HG03521 (cell line): ENCODE results near the gene MRTFB.
A peak's percentile ranks its signal among the peaks of the same experiment; 100 is the strongest.

Experiments
- ATAC-seq: cut with Tn5 transposase; IDR thresholded peaks from one replicate; pipeline ENCODE4 v1.9.1; 2021; ENCODE audit warnings: mild to moderate bottlenecking, moderate library complexity; ENCODE audit not compliant: unreplicated experiment

The MRTFB gene

GRCh38 chr16:14306485-14307058 lies 235.5 kb downstream of the MRTFB start:
- ATAC-seq = no peak

DNA sequence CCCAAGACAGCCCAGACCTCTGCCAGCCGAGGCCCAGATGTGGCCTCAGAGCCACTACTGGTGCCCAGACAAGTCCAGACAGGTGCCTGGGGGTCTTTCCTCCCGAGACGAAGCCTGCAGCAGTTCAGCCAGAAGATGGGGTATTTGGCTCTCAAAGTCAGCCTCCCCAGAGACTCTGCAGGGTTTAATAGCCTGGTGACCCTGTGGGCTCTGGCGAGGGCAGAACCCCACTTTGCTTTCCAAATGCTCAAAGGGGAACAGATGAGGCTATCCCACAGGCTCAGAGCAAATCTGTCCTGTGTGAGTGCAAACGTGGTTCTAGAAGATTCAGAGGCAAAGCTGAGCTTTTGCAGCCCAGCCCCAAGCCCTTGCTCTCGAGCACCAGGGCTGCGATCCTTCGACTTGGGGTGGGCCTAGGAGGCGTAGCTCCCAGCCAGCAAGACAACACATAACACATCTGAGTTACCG lies 236.0 kb downstream of the MRTFB start:
- no peak for ATAC-seq

- ATAC-seq = no peak
Observed at GRCh38 chr16:14307527-14308367, 236.6 kb downstream of the MRTFB start.

DNA sequence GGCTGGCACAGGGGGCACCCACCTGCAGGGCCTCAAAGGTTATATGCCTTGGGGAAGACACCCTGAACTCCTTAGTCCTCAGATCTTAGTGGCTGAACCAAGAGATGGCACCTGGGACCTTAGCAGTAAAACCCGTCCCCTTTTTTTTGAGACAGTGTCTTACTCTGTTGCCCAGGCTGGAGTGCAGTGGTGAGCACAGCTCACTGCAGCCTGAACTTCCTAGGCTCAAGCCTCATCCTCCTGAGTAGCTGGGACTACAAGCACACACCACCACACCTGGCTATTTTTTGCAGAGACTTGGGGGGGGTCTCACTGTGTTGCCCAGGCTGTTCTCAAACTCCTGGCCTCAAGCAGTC lies 237.2 kb downstream of the MRTFB start:
- no peak for ATAC-seq

GRCh38 chr16:14309001-14309886 lies 238.1 kb downstream of the MRTFB start:
- ATAC-seq = no peak

- ATAC-seq = no peak
Observed at GRCh38 chr16:14309906-14310305, 238.8 kb downstream of the MRTFB start.

DNA sequence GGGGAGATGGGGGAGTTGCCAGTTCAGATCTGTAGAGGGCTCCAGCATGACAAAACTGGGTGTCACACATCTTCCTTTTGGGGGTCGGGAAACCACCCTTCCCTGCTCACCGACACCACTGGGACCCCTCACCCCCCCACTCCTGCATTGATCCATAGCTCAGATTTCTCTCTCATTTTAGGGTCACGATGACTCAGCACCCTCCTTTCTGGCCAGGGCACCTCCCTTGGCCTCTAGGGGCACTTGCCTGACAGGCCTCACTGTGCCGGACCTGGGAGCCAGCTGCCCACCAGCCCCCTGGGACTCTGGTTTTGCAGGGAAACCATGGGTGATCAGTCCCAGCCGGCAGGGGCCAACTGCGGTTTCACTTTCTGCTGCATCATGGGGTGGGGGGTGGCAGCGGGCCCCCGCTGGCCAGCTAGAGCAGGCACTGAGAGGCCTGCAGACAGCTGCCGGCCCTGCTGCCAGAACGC lies 239.4 kb downstream of the MRTFB start:
- ATAC-seq = peak; percentile 39

GRCh38 chr16:14314116-14314515 lies 243.0 kb downstream of the MRTFB start:
- no peak for ATAC-seq

DNA sequence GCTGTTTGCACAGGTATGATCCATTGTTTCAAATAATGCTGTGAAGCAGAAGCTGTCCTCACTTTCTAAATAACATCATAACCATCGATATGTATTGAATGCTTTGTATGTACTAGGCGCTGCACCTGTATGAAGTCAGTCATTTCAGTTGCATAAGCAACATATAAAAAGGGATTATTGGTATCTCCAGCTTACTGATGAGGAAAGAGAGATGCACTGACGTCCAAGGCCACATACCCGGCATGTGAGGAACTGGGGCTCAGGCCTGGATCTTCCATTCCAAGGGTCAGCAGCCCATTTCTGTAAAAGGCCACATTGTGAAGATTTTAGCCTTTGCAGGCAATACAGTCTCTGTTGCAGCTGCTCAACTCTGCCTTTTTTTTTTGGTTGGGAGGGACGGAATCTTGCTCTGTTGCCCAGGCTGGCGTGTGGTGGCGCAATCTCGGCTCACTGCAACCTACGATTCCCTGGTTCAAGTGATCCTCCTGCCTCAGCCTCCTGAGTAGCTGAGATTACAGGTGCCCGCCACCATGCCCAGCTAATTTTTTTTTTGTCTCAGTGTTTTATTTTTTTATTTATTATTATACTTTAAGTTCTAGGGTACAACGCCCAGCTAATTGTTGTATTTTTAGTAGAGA lies 244.7 kb downstream of the MRTFB start:
- ATAC-seq = no peak
